K562 (cell line): ENCODE measurements around the gene CMSS1. TPM values are rescaled to one million over a fixed set of nuclear protein-coding genes. Genes with fewer than 3 reads are reported as not detected.

Experiments
- ATAC-seq: fragments of 200-7000 bp; cut with Tn5 transposase; 3 replicates; pipeline ENCODE4 v1.9.1; 2020; ENCODE audit warnings: moderate library complexity
- BruUV-seq: library from RNA; stranded (reverse); fragments of 400-500 nt; replicated peaks from 2 replicates; lab custom pipeline; 2021; lab: Mats Ljungman, UMichigan
- CTCF ChIA-PET: fragments of 300-600 bp; formaldehyde crosslinking; extraction: SDS; loops from one replicate; lab custom pipeline; 2021; ENCODE audit warnings: low intra/inter-chr PET ratio; lab: Yijun Ruan, JAX
- POLR2A ChIA-PET: fragments of 300-600, 350-650 bp; sonication (Branson Sonifier 250); formaldehyde crosslinking; extraction: SDS; loops from one replicate; lab custom pipeline; 2021; ENCODE audit warnings: antibody characterized with exemption, inconsistent platforms; lab: Yijun Ruan, JAX
- DNase-seq, 4 experiments: peaks; one replicate each; pipeline versions ENCODE4 v3.0.0 to v3.0.0-alpha.2; 2011 to 2018; ENCODE audit warnings: low spot score in 3 of 4, mixed read lengths in 3 of 4; ENCODE audit errors: extremely low read depth in 1 of 4
- FAIRE-seq: peaks from 2 replicates; lab custom pipeline; 2011; peaks lifted over from hg19 to GRCh38; lab: Jason Lieb, UNC
- H2AFZ ChIP-seq: 2 replicates; pipeline ENCODE4 v1.6.0; 2011; ENCODE audit warnings: low read depth, low read length, control low read depth, inconsistent platforms
- H3K27ac ChIP-seq: fragments of 200-600 bp; 3 replicates; pipeline ENCODE4 v1.8.0; 2011; ENCODE audit warnings: low read depth, mild to moderate bottlenecking, control low read depth, inconsistent platforms, low read length, moderate library complexity, mixed read lengths; ENCODE audit errors: extremely low read depth
- H3K27me3 ChIP-seq, 2 experiments: fragments of 300-600 bp in 1 of 2; 2 replicates in 1 of 2; 3 replicates in 1 of 2; pipeline versions ENCODE4 v1.6.0 to v1.8.0; 2011; ENCODE audit warnings: inconsistent platforms in 2 of 2, low read length in 2 of 2, mild to moderate bottlenecking in 1 of 2, mixed read lengths in 1 of 2, moderate library complexity in 1 of 2; ENCODE audit not compliant: control insufficient read depth in 2 of 2, insufficient read depth in 2 of 2
- H3K36me3 ChIP-seq: fragments of 300-600 bp; 3 replicates; pipeline ENCODE4 v1.8.0; 2011; ENCODE audit warnings: mild to moderate bottlenecking, low read length, inconsistent platforms; ENCODE audit not compliant: control insufficient read depth, insufficient read depth
- H3K4me1 ChIP-seq, 2 experiments: fragments of 200-600 bp in 1 of 2; replicated peaks in 1 of 2; 2 replicates in 1 of 2; 3 replicates in 1 of 2; pipeline versions ENCODE4 v1.5.1 to v1.8.0; 2011; ENCODE audit warnings: inconsistent platforms in 2 of 2, low read length in 2 of 2, mild to moderate bottlenecking in 1 of 2, mixed read lengths in 1 of 2, moderate library complexity in 1 of 2; ENCODE audit not compliant: control insufficient read depth in 2 of 2, insufficient read depth in 2 of 2
- H3K4me2 ChIP-seq: 2 replicates; pipeline ENCODE4 v1.6.1; 2011; ENCODE audit warnings: low read length, control low read depth, inconsistent platforms, mixed read lengths; ENCODE audit not compliant: insufficient read depth
- H3K4me3 ChIP-seq: fragments of 200-600 bp; sonication (generic), shearing (Covaris generic); 2 replicates; pipeline ENCODE4 v1.5.1; 2016; ENCODE audit warnings: control low read depth, inconsistent platforms
- H3K79me2 ChIP-seq: fragments of 200-600 bp; 3 replicates; pipeline ENCODE4 v1.8.0; 2011; ENCODE audit warnings: low read length, inconsistent platforms; ENCODE audit not compliant: control insufficient read depth, insufficient read depth
- H3K9ac ChIP-seq, 2 experiments: 2 replicates each; pipeline versions ENCODE4 v1.6.0 to v1.6.1; 2011; ENCODE audit warnings: low read depth in 2 of 2, low read length in 2 of 2, control low read depth in 1 of 2, inconsistent platforms in 1 of 2, mild to moderate bottlenecking in 1 of 2, mixed read lengths in 1 of 2; ENCODE audit not compliant: insufficient read depth in 1 of 2
- H3K9me1 ChIP-seq: one replicate; pipeline ENCODE4 v1.6.0; 2011; ENCODE audit warnings: inconsistent platforms, mild to moderate bottlenecking, low read length, moderate library complexity; ENCODE audit not compliant: control insufficient read depth, insufficient read depth
- H3K9me3 ChIP-seq: replicated peaks from 2 replicates; pipeline ENCODE4 v1.5.1; 2011; ENCODE audit warnings: low read depth, low read length, inconsistent platforms; ENCODE audit not compliant: control insufficient read depth, insufficient read depth
- H4K20me1 ChIP-seq: replicated peaks from 2 replicates; pipeline ENCODE4 v1.6.1; 2011; ENCODE audit warnings: low read length, inconsistent platforms, mixed read lengths; ENCODE audit not compliant: control insufficient read depth, insufficient read depth
- CBFA2T2 ChIP-seq: fragments of 450-650 bp; conservative IDR thresholded peaks from 2 replicates; pipeline ENCODE4 v1.6.1; 2017; ENCODE audit warnings: mild to moderate bottlenecking
- FOXK2 ChIP-seq, 2 experiments: fragments of 450-650 bp; IDR thresholded peaks in 1 of 2; conservative IDR thresholded peaks in 1 of 2; 2 replicates each; pipeline ENCODE4 v1.6.1; 2016; ENCODE audit warnings: low read depth in 2 of 2, mild to moderate bottlenecking in 1 of 2
- GMEB1 ChIP-seq: fragments of 250-450 bp; sonication (Bioruptor Pico); IDR thresholded peaks from 2 replicates; pipeline ENCODE4 v1.4.0; 2020; ENCODE audit warnings: mild to moderate bottlenecking
- MEF2A ChIP-seq: IDR thresholded peaks from 2 replicates; pipeline ENCODE4 v1.6.1; 2011; ENCODE audit warnings: low read depth, mild to moderate bottlenecking, low read length, moderate library complexity; ENCODE audit not compliant: control insufficient read depth
- NFE2 ChIP-seq: IDR thresholded peaks from 2 replicates; pipeline ENCODE4 v1.6.1; 2014; ENCODE audit warnings: antibody characterized with exemption, low read depth
- NR1H2 ChIP-seq: sonication (generic); formaldehyde crosslinking; IDR thresholded peaks from 2 replicates; pipeline ENCODE4 v1.4.0; 2020; ENCODE audit warnings: mild to moderate bottlenecking, missing genetic modification reagents
- PHF8 ChIP-seq: fragments of 200-600 bp; sonication (generic); IDR thresholded peaks from 2 replicates; pipeline ENCODE4 v1.6.1; 2012; ENCODE audit warnings: mixed run types, mild to moderate bottlenecking, inconsistent platforms, low read length, moderate library complexity, borderline replicate concordance
- PTTG1 ChIP-seq: fragments of 450-650 bp; IDR thresholded peaks from 2 replicates; pipeline ENCODE4 v1.6.1; 2016; ENCODE audit warnings: low read depth, mild to moderate bottlenecking, missing genetic modification characterization, missing compliant biosample characterization
- SAP30 ChIP-seq: fragments of 200-600 bp; sonication (generic); IDR thresholded peaks from 2 replicates; pipeline ENCODE4 v1.6.1; 2012; ENCODE audit warnings: borderline replicate concordance, low read depth, mild to moderate bottlenecking, moderate library complexity, low read length, control low read depth, inconsistent platforms; ENCODE audit not compliant: insufficient read depth, poor library complexity, severe bottlenecking
- SIX5 ChIP-seq, 2 experiments: IDR thresholded peaks; 2 replicates each; pipeline ENCODE4 v1.6.1; 2011; ENCODE audit warnings: low read length in 2 of 2, borderline replicate concordance in 1 of 2, low read depth in 1 of 2, mild to moderate bottlenecking in 1 of 2, moderate library complexity in 1 of 2; ENCODE audit not compliant: insufficient read depth in 1 of 2
- SRSF3 ChIP-seq: fragments of 200-400 bp; formaldehyde crosslinking; IDR thresholded peaks from 2 replicates; pipeline ENCODE4 v1.6.1; 2016; ENCODE audit warnings: mild to moderate bottlenecking, low read length, moderate library complexity; ENCODE audit not compliant: insufficient read depth
- STAG1 ChIP-seq: sonication (generic); formaldehyde crosslinking; IDR thresholded peaks from 2 replicates; pipeline ENCODE4 v1.5.0; 2020; ENCODE audit warnings: missing genetic modification reagents, borderline replicate concordance
- ZNF785 ChIP-seq: fragments of 250-450 bp; sonication (Bioruptor Pico); IDR thresholded peaks from 2 replicates; pipeline ENCODE4 v1.4.0; 2020; ENCODE audit warnings: mild to moderate bottlenecking
- WGBS: fragments of 100-300 bp; shearing (Covaris generic); methylation state at CpG from one replicate; pipeline ENCODE4 v1.1.6; 2016; ENCODE audit warnings: low coverage, mixed read lengths; ENCODE audit not compliant: insufficient coverage; ENCODE audit errors: missing lambda C conversion rate; 5-methylcytosine and 5-hydroxymethylcytosine counted together
- in situ Hi-C: fragments of 300-500 bp; cut with MboI; formaldehyde crosslinking; loops from 4 replicates; pipeline ENCODE4 v1.15.0; 2018; ENCODE audit warnings: inconsistent platforms, mixed read lengths
- intact Hi-C: fragments of 100-400 bp; cut with micrococcal nuclease; formaldehyde crosslinking; loops from 2 replicates; pipeline ENCODE4 v1.14.2; 2022
- polyA plus RNA-seq, 8 experiments: library from polyadenylated mRNA; depleted of rRNA in 4 of 8; stranded (reverse) in 5 of 8; unstranded in 3 of 8; fragments of >200 nt; fragmentation: Nextera tagmentation in 2 of 8; fragmentation: Illumina TruSeq in 1 of 8; extraction: Ambion mirVana in 2 of 8; extraction: Trizol in 1 of 8; gene quantifications; 2 replicates each; pipeline versions ENCODE4 v1.2.1 to v1.2.3, GENCODE V29; 2011 to 2014; ENCODE audit warnings: inconsistent platforms in 1 of 8, missing spikeins in 1 of 8
- total RNA-seq, 7 experiments: library from RNA; depleted of rRNA in 6 of 7; stranded (reverse); fragments of >200 nt in 6 of 7; fragmentation: Illumina TruSeq in 2 of 7; extraction: Trizol in 2 of 7; gene quantifications; 2 replicates each; pipeline versions ENCODE4 v1.2.1 to v1.2.3, GENCODE V29; 2011 to 2021; ENCODE audit warnings: low replicate concordance in 1 of 7
- TF ChIP-seq, protein P1 (sequence below): sonication (generic); formaldehyde crosslinking; IDR thresholded peaks from 2 replicates; pipeline ENCODE4 v1.8.0; 2022; ENCODE audit warnings: mild to moderate bottlenecking, missing genetic modification reagents
- TF ChIP-seq, protein P2 (sequence below): fragments of 150-350 bp; conservative IDR thresholded peaks from 2 replicates; pipeline ENCODE4 v1.6.1; 2014; ENCODE audit warnings: low read length

Gene CMSS1
- total and polyA plus RNA-seq, 9 of the 15 experiments (the other 6 are each of a cell fraction or from before 2014, with no cell fraction given) = 46.9 to 109 (median 72.3) TPM

DNA sequence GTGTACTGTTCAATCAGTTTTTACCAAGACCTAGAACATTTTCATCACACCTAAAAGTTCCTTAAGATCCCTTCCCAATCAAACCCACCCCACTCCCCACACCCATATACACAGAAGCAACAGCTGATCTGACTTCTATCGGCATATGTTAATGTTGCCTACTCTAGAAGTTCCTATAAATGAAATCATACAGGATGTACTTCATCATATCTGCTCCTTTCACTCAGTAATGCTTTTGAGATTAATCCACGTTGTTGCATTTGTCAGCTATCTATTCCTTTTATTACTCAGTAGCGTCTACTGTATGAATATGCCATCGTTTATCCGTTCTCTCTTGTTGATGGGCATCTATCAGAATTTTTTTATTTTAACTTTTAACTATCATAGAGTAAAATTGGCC lies 310.9 kb downstream of the CMSS1 start (continued):
- no peak for TF ChIP-seq PTTG1

DNA sequence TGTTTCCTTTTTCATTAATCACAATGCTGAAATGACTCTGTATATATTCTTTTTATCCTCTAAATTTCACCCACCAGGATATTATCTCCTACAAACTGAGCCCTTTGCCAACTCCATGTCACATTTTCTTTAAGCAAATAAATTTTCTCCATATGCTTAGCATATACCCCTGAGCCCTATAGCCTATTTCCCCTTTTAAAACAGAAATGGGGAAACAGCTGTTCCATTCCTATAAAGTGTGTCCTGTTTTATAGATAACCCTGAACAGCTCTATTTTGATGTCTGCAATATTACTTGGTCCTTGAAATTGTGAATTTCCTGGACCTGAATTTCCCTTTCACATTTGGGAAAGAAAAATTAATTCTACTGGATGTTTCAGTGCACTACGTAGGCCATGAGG lies 312.3 kb downstream of the CMSS1 start:
- no peaks in the 10 kb centered on the region for H3K36me3 ChIP-seq
- H3K4me2 ChIP-seq = no peak overlapping the region
- H3K9me1 ChIP-seq = no peaks in the 10 kb centered on the region
- H2AFZ ChIP-seq = no peak overlapping the region
- CTCF ChIA-PET = no interaction called here
- WGBS = 100% methylated on average over 1 of the region's 1 CpG
- no peaks in the 10 kb centered on the region for H3K9me3 ChIP-seq
- in situ Hi-C loops = no loop called here
- intact Hi-C loops = no loop called here
- no peak overlapping the region for H3K27ac ChIP-seq
- H3K27me3 ChIP-seq = no peaks in the 10 kb centered on the region
- no peaks in the 10 kb centered on the region for H3K79me2 ChIP-seq
- no peaks in the 10 kb centered on the region for H4K20me1 ChIP-seq
- ATAC-seq (no peak), FAIRE-seq (no peak), DNase-seq (no peak)
- no peak overlapping the region for H3K4me3 ChIP-seq
- H3K4me1 ChIP-seq = no peaks in the 10 kb centered on the region
- no peak overlapping the region for H3K9ac ChIP-seq
- no TSS peak for BruUV-seq
- POLR2A ChIA-PET = no interaction called here
- TF ChIP-seq, protein P1, sequence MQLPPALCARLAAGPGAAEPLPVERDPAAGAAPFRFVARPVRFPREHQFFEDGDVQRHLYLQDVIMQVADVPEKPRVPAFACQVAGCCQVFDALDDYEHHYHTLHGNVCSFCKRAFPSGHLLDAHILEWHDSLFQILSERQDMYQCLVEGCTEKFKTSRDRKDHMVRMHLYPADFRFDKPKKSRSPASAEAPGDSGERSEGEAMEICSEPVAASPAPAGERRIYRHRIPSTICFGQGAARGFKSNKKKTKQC (CRISPR knock-in tag) = no peak
- TF ChIP-seq PHF8 (no peak), STAG1 (CRISPR knock-in tag) (no peak), NR1H2 (CRISPR knock-in tag) (no peak), SRSF3 (no peak), CBFA2T2 (no peak), MEF2A (no peak), ZNF785 (CRISPR knock-in tag) (no peak), FOXK2 (conservative IDR thresholded peaks at IDR 0.05 in 1 of 2, IDR thresholded peaks at IDR 0.05 in 1 of 2; ENCODE audit: low read depth in 2 of 2) (no peak), SAP30 (no peak), GMEB1 (no peak), NFE2 (no peak), SIX5 (IDR thresholded peaks at IDR 0.05; ENCODE audit: borderline replicate concordance in 1 of 2, insufficient read depth in 1 of 2, low read depth in 1 of 2, low read length in 2 of 2) (no peak)
- TF ChIP-seq, protein P2, sequence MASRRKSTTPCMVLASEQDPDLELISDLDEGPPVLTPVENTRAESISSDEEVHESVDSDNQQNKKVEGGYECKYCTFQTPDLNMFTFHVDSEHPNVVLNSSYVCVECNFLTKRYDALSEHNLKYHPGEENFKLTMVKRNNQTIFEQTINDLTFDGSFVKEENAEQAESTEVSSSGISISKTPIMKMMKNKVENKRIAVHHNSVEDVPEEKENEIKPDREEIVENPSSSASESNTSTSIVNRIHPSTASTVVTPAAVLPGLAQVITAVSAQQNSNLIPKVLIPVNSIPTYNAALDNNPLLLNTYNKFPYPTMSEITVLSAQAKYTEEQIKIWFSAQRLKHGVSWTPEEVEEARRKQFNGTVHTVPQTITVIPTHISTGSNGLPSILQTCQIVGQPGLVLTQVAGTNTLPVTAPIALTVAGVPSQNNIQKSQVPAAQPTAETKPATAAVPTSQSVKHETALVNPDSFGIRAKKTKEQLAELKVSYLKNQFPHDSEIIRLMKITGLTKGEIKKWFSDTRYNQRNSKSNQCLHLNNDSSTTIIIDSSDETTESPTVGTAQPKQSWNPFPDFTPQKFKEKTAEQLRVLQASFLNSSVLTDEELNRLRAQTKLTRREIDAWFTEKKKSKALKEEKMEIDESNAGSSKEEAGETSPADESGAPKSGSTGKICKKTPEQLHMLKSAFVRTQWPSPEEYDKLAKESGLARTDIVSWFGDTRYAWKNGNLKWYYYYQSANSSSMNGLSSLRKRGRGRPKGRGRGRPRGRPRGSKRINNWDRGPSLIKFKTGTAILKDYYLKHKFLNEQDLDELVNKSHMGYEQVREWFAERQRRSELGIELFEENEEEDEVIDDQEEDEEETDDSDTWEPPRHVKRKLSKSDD = no peak
